Amniotic epithelial cell (primary cell): ENCODE results near the gene PYCARD.
"Not testable (repeated sequence)": the region's sequence is repeated elsewhere in the genome, so short reads cannot be mapped to it uniquely, and the experiment has no call there.

ENCODE experiments used
- DNase-seq: peaks from one replicate; pipeline ENCODE4 v3.0.0-alpha.2; 2010; ENCODE audit warnings: low read depth

Gene PYCARD

DNA sequence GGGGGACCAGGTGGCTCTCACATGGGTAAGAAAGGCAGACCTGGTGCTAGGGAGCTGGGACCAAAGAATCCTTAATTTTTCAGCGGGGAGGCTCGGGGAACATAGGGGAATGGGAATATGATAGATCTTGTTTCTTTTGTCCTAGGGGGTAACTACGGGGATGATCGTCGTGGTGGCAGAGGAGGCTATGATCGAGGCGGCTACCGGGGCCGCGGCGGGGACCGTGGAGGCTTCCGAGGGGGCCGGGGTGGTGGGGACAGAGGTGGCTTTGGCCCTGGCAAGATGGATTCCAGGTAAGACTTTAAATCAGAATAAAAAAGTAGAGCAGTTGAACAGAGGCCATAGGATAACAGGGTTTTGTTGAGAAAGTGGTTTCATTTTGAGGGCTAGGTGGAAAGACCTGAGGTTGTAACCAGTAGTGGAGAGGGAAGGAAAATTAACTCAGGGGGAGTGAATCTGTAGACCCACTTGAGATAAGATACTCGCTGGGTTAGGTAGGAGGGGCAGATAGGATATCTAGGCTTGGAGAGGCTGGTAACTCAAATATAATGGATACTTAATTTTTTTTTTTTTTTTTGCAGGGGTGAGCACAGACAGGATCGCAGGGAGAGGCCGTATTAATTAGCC lies 11.6 kb downstream of the PYCARD start:
- no peak for DNase-seq

DNA sequence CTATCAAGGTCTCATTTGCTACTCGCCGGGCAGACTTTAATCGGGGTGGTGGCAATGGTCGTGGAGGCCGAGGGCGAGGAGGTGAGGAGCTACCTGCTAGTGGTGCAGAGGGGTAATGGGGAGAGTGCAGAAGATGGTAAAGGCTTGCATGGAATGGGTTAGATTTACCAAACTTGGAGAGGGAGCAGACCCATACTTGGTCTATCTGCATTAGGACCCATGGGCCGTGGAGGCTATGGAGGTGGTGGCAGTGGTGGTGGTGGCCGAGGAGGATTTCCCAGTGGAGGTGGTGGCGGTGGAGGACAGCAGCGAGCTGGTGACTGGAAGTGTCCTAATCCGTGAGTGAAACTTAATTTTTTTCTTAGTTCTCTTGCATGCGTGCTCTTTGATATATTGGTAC lies 12.5 kb downstream of the PYCARD start:
- DNase-seq, result no peak

DNA sequence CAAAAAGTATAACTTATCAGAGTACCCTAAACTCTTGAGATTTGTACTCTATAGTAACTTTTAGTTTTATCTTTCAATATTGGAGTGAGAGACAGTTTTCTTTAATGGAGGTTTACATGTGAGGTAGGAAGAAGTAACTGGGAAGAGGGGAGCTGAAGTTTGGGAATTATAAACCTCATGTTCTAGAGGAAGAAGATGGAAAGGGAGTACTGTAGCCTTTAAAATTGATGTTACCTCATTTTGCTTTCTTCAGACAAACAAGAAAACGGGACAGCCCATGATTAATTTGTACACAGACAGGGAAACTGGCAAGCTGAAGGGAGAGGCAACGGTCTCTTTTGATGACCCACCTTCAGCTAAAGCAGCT lies 13.2 kb downstream of the PYCARD start:
- no peak for DNase-seq

DNA sequence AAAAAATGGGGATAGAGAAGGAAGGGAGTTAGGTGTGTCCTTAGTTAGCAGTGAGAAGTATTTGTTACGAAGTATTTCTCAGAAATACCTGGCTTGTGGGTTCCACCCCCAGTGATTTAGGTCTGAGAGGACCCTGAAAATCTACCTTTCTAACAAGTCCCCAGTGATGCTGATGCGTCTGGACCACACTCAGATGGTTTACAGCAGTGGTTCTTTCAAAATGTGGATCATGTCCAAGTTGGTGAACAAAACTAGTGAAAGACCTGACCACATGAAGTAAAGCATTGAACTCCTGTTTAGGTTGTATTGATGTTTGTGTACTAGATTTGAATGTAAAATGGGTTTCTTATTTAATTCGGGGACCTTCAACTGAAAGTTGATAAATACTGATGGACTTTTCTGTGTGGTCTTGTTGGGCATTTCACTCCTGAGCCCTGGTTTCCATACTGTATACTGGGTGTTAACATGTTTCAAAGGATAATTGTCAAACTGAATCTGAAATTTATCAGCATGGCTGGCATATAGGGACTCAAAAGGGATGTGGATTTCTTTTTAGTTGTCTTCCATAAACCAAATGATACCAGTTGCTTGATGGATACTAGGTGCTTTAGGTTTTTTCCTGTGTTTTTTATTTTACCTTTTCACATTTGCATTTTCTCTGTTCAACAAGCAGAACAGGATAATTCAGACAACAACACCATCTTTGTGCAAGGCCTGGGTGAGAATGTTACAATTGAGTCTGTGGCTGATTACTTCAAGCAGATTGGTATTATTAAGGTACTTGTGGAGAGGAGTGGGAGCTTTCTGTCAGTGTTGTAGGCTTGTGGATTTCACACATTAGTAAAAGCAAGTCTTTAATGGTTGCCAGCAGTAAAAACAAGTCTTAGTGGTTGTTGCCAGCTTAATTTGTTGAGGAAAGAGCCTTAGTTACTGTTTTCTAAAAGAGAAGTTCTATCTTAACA lies 13.8 kb downstream of the PYCARD start:
- DNase-seq, result no peak

DNA sequence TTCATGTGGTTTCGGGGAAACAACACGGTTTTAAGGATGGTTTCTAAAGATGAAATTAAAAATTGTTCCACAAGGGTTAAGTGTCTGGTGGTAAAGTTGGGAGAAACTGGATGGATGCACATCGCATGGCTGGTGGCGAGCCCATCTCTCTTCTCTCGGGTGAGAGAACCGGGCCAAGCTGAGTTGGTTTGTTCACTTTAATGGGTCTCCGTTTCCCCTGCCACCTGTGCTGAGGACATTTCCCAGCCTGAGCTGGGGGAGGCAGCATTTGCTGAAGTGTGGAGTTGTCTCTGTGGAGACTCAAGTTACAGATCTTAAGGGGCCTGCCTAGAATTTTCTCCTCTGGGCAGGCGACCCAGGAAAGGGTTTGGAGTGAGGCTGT lies 14.8 kb downstream of the PYCARD start:
- DNase-seq, result no peak

DNA sequence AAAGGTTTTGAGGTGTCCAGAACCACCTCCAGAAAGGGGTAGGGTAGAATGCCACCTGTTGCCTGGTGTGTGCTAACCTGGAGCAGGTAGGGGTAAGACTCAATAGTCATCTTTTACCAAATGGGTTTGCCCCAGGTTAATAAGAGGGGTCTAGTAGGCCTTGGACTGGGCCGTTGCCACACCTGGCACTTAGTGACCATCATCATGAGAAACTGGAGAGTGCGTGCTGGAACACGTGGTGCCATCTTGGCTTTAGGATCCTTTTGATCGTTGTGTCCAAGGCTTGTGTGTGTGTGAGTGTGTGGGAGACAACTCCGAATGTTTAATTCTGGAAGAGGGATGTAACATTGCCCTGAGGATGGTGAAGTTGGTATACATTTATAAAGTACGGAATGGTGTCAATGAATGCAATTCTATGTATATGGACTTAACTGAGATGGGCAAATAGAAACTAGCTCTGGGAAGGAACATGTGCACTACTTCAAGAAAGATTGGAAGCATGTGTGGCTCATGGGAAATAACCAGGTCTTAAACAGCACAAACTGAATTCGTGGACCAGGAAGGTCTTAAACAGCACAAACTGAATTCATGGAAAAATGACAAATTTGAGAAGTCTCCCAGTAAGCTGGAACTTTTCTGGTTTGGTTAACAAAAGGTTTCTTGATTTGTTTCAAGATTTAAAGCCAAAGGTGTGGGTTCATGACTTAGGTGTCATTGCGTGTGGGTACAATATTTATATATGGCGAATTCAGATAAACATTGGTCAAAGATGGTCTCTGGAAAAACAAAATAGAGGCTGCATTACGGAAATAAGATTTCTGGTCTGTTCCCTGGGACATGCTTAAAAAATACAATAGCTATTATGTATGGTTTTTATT lies 15.4 kb downstream of the PYCARD start:
- DNase-seq, result no peak

DNA sequence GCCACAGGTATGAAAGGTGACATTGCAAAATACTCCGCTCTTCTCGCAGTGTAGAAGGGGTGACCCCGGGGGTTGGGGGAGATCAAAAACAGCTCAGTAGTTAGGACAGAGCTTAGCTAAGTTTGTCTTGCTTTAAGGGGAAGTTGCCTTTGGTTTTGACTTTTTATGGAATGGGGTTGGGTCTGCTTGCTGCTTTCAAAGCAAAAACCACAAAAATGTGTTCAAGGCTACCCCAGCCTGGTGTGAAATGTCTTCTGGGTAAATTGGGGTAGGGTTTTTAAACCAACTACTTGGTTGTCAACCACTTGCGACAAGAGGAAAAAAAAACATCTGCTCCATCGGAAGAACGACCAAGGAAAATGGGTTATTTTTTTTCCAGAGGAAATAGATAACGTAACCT lies 16.4 kb downstream of the PYCARD start:
- no peak for DNase-seq

DNA sequence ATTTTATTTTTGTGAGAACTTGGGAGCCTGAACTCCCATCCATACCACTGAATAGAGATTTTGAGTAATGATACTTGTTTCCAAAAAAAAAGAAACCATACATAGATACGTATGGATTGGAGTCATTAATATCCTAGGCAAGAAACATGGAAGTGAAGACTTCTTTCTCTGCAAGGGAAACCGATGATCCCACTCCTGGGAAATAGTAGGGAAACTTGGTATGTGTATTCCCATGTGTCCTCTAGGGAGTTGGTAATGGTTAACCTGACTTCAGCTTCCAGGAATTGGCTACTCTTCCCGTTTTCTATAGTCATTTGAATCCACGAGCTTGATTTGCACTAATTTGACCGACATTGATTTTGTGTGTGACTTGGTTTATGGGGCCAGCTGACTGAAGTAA lies 17.2 kb downstream of the PYCARD start:
- DNase-seq, result no peak

DNA sequence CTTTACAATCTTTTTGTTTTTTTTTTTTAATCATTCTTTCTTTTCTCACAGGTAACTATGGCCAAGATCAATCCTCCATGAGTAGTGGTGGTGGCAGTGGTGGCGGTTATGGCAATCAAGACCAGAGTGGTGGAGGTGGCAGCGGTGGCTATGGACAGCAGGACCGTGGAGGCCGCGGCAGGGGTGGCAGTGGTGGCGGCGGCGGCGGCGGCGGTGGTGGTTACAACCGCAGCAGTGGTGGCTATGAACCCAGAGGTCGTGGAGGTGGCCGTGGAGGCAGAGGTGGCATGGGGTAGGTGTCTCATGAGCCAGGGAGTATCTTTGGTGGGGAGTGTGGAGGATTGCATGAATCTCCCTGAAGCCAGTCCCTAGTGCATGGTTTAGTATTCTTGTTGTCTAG lies 17.7 kb downstream of the PYCARD start:
- DNase-seq, result no peak

DNA sequence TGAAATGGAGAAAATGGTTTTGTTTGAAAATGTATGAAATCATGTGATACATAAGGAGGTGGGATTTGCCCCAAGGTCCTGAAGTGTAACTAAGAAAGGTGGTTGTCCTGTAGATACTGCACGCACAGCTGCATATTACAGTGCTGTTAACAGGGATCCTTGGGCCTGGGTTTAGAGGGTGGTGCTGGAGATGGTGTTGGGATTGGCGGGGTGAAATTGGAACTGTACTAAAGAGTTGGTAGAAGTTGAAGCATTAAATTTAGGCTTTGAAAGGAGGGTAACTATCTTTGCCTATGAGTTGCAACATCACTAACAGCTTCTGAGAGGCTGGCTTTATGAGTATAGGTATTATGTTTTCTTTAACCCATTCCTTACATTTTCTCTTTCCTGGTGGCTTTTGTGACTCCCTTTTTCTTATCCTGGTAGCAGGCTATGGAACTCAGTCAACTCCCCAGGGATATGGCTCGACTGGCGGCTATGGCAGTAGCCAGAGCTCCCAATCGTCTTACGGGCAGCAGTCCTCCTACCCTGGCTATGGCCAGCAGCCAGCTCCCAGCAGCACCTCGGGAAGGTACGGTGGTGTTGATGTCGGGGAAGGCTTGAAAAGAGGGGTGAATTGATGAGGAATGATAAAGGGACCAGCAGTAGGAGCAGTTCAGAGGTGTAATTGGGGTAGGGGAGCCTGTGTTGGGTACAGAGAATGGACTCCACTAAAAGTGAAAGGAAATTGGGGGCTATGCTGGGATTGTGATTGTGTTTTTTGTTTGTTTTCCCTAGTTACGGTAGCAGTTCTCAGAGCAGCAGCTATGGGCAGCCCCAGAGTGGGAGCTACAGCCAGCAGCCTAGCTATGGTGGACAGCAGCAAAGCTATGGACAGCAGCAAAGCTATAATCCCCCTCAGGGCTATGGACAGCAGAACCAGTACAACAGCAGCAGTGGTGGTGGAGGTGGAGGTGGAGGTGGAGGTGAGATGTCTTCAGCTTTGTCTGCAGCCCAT lies 18.8 kb downstream of the PYCARD start:
- DNase-seq, result no peak

DNA sequence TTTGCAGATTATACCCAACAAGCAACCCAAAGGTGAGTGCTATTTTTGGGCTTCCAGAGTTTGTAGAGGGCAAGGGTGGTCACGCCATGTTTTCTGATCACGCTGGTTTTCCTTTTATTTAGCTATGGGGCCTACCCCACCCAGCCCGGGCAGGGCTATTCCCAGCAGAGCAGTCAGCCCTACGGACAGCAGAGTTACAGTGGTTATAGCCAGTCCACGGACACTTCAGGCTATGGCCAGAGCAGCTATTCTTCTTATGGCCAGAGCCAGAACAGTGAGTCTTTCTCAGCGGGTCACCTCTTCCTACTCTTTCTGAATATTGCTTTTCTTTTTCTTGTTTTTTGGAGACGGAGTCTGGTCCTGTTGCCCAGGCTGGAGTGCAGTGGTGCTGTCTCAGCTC lies 20.2 kb downstream of the PYCARD start:
- no peak for DNase-seq

DNA sequence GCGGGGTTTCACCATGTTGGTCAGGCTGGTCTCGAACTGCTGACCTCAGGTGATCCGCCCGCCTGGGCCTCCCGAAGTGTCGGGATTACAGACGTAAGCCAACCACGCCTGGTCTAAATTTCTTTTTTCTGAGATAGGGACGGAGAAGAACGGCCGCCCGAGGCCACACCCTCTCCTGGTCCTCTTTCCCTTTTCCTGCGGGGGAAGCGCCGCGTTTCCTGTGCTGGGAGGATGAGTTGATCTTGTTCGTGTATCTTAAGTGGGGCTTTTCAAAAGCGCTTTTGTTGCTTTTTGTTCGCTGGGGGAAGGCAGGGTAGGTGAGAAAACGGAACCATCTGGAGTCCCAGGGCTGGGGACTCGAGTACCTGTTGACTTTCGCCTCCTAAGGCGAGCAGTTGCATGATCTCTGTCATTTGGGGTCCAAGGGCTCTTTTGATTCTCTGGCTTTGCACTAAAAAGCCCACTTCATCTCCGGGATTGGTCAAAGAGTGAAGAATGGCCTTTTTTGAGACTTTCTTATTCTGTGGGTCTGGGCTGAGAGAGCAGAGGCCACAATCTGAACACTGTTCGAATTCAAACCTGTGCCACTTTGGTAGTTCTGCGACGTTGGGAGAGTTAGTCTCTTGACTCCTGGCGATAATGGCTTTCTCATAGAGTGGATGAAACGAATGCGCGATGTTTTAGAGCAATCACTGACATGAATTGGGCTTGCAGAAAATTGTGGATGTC lies 21.3 kb downstream of the PYCARD start:
- peak; percentile 48 for DNase-seq

DNA sequence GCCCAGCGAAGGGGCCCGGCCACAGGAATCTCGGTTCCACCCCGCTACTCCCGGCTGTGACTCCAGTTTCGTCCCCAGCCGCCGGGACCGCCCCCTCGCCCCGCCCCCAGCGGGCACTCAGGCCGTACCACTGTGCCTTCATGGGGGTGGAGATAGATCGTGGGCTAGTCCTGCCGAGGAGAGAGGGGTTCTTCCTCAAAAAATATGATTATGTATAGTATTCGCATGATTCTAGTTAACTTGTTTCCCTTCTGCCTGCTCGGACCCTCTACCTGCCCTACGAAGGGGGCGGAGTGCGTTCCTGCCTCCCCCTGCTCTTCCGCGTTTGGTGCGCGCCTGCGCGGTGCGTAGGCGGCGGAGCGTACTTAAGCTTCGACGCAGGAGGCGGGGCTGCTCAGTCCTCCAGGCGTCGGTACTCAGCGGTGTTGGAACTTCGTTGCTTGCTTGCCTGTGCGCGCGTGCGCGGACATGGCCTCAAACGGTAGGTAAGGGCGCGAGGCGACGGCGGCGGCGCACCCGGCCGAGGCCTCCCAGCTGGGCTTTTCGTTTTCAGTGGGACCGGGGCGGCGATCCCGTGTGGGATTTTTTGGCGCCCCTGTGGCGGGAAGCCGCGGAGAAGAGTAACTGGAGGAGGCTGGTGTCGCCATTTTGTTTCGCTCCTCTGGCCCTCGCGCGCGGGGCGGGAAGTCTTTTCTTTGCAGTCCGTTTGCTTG lies 22.7 kb downstream of the PYCARD start, which contains the start of gene FUS:
Gene FUS (plus strand): TSS at position 393 of the 713 bp plus-strand sequence. CDS start 76 bp downstream, at position 469.
- DNase-seq, result peak; percentile 76

DNA sequence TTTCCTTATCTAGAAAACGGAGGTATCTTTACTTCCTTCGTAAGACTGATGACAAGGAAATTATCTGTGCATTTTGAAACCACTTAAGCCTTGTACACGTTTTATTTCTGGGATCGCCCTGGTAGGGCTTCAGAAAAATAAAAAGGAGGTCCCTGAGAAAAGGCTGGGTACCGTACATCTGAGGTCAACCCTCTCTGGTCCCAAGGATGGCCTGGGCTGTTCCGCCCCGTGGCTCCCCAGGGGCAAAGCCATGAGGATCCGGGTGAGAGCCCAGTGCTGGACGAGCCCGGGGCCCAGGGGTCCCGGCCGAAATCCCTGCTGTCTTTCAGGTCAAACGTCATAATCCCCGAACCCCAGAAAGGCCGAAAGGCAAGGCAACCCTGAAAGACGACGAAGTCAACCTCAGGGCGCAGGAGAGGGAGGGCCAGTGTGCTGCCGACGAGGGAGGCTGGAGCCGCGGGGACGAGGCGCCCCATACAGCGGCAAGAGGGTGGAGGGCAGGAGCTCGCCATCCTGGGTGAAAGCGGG lies 23.3 kb downstream of the PYCARD start:
- no peak for DNase-seq

DNA sequence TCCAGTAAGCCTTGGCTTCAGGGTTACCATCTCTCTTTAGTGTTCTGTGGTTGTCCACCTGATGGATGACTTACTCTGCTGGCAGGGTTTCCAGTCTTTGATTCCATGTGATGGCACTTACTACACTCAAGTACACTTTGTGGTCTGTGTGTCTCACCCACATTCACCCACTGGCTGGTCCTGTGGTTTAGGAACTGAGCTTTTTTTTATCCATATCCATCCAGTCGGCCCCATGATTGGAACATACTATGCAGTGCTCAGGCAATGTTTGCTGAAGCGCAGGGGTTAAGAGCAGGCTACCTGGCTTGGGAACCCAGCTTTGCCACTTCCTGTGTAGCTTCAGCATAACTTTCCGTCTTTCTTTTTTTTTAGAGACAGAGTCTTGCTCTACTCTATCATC lies 25.4 kb downstream of the PYCARD start:
- DNase-seq, result peak; percentile 91

DNA sequence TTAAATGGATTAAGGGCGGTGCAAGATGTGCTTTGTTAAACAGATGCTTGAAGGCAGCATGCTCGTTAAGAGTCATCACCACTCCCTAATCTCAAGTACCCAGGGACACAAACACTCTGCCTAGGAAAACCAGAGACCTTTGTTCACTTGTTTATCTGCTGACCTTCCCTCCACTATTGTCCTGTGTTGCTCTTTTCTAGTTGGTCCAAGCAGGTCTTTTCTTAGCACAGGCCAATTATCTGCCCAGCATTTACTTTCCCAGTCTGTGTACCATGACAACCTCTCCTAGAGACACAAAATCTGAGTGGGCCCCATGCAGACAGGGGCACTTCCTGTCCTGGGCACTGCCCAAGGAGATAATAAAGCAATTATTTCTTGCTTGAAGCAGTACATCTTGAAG lies 32.5 kb downstream of the PYCARD start:
- not testable (repeated sequence) for DNase-seq

DNA sequence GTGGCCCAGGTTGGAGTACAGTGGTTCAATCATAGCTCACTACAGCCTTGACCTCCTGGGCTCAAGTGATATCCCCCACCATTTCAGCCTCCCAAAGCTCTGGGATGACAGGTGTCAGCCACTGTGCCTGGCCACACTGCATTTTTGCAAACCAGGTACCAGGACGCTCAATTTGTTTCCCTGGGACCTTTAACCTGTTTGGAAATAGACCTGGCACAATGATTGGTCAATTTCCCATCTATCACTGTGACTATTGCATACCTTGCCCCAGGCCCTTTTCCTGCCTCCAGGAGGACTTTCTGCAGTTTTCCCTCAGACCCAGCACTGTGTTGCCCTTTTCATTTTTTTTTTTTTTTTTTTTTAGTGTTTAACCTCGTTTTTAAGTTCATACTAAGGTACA lies 33.7 kb downstream of the PYCARD start:
- DNase-seq, result no peak

DNA sequence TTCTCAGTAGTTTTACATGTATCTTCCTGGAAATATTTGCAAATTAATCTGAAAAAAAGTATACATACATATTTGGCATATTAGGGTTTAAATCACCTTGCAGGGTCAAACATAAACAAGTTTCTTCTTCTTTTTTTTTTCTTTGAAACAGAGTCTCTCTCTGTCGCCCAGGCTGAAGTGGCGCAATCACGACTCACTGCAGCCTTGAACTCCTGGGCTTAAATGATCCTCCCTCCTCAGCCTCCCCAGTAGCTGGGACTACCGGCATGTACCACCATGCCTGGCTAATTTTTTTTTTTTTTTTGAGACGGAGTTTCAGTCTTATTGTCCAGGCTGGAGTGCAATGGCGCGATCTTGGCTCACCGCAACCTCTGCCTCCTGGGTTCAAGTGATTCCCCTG lies 35.2 kb downstream of the PYCARD start:
- no peak for DNase-seq

DNA sequence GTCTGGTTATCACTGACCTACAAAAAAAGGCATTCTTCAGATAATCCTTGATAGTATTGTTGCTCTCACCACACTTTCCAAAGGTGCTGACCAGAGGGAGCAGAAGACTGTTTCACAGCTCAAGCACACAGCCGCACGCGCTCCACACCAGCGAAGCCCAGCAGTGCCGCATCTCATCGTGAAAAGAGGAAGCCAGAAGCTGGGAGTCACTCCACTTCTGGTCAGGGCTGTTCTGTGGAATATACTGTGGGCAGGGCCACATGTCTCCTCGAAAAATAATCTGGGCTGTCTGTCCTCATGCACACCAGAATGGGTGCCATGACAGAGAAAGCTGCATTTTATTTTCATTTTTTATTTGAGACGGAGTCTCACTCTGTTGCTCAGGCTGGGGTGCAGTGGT lies 45.4 kb downstream of the PYCARD start:
- no peak for DNase-seq
